Tibial artery (tissue), 4 donors: ENCODE data around the gene LILRB3.

Experiments used
- DNase-seq, 2 donors: peaks; one replicate each; pipeline ENCODE4 v3.0.0-alpha.2; 2019
- H3K27ac ChIP-seq, 2 donors: fragments of 200-600 bp; sonication (generic) in 1 of 2; 1 replicate in 1 of 2; 2 replicates in 1 of 2; pipeline ENCODE4 v1.5.1; 2018 to 2019; ENCODE audit warnings: mild to moderate bottlenecking in 1 of 2
- H3K27me3 ChIP-seq, 2 donors: fragments of 200-600 bp; sonication (generic) in 1 of 2; one replicate each; pipeline versions ENCODE4 v1.5.1 to v1.6.0; 2016 to 2019
- H3K36me3 ChIP-seq, 3 donors: fragments of 200-600 bp; sonication (generic) in 2 of 3; one replicate each; pipeline ENCODE4 v1.5.1; 2016 to 2019; ENCODE audit warnings: mild to moderate bottlenecking in 2 of 3
- H3K4me1 ChIP-seq, 4 donors: fragments of 200-600 bp; sonication (generic) in 2 of 4; 1 replicate in 3 of 4; 2 replicates in 1 of 4; pipeline ENCODE4 v1.5.1; 2016 to 2019
- H3K4me3 ChIP-seq, 2 donors: fragments of 200-600 bp; sonication (generic) in 1 of 2; 1 replicate in 1 of 2; 2 replicates in 1 of 2; pipeline ENCODE4 v1.5.1; 2018 to 2019; ENCODE audit warnings: mild to moderate bottlenecking in 2 of 2
- H3K9me3 ChIP-seq, 3 donors: fragments of 200-600 bp; sonication (generic) in 1 of 3; one replicate each; pipeline ENCODE4 v1.5.1; 2016 to 2019
- intact Hi-C: fragments of 100-400 bp; cut with DNase I; formaldehyde crosslinking; loops from one replicate; pipeline ENCODE4 v1.15.0; 2023; ENCODE audit warnings: low total_unique reads
- TF ChIP-seq, protein P1 (sequence below), 2 experiments: fragments of 200-600 bp in 1 of 2; fragments of 450-650 bp in 1 of 2; IDR thresholded peaks; one replicate each; pipeline ENCODE4 v1.5.1; 2017 to 2019; ENCODE audit warnings: antibody characterized with exemption in 2 of 2, mild to moderate bottlenecking in 1 of 2, moderate library complexity in 1 of 2

Gene LILRB3

DNA sequence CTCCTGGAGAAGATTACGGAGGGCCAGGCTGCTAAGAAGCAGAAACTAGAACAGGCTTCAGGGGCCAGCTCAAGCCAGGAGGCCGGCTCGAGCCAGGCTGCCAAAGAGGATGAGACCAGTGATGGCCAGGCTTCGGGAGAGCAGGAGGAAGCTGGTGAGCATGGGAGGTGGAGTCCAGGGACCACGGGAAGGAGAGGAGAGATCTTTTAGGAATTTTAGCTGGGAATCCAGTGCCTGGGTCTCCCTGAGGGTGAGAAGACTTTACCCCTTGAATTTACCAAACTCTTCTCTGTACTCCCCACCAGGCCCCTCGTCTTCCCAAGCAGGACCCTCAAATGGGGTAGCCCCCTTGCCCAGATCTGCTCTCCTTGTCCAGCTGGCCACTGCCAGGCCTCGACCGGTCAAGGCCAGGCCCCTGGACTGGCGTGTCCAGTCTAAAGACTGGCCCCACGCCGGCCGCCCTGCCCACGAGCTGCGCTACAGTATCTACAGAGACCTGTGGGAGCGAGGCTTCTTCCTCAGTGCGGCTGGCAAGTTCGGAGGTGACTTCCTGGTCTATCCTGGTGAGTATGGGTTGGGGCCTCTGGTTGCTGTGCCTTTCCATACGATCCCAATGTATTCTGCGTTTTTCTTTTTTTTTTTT, 30.9 kb downstream of the LILRB3 start:
- Histone ChIP-seq H3K9me3 (no peaks in the 10 kb centered on the region), H3K4me3 (peak overlapping the region; percentile 71 to 82), H3K27ac (peak overlapping the region; percentile 92 to 97), H3K4me1 (peaks cover 4 to 24% (median 19%) of the 10 kb centered on the region in 4 donors), H3K27me3 (no peaks in the 10 kb centered on the region), H3K36me3 (peaks cover 8 to 32% (median 11%) of the 10 kb centered on the region in 3 donors)
- TF ChIP-seq, protein P1, sequence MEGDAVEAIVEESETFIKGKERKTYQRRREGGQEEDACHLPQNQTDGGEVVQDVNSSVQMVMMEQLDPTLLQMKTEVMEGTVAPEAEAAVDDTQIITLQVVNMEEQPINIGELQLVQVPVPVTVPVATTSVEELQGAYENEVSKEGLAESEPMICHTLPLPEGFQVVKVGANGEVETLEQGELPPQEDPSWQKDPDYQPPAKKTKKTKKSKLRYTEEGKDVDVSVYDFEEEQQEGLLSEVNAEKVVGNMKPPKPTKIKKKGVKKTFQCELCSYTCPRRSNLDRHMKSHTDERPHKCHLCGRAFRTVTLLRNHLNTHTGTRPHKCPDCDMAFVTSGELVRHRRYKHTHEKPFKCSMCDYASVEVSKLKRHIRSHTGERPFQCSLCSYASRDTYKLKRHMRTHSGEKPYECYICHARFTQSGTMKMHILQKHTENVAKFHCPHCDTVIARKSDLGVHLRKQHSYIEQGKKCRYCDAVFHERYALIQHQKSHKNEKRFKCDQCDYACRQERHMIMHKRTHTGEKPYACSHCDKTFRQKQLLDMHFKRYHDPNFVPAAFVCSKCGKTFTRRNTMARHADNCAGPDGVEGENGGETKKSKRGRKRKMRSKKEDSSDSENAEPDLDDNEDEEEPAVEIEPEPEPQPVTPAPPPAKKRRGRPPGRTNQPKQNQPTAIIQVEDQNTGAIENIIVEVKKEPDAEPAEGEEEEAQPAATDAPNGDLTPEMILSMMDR (IDR thresholded peaks at IDR 0.05): no peak
- no peak for DNase-seq
- intact Hi-C loops: no loop called here

DNA sequence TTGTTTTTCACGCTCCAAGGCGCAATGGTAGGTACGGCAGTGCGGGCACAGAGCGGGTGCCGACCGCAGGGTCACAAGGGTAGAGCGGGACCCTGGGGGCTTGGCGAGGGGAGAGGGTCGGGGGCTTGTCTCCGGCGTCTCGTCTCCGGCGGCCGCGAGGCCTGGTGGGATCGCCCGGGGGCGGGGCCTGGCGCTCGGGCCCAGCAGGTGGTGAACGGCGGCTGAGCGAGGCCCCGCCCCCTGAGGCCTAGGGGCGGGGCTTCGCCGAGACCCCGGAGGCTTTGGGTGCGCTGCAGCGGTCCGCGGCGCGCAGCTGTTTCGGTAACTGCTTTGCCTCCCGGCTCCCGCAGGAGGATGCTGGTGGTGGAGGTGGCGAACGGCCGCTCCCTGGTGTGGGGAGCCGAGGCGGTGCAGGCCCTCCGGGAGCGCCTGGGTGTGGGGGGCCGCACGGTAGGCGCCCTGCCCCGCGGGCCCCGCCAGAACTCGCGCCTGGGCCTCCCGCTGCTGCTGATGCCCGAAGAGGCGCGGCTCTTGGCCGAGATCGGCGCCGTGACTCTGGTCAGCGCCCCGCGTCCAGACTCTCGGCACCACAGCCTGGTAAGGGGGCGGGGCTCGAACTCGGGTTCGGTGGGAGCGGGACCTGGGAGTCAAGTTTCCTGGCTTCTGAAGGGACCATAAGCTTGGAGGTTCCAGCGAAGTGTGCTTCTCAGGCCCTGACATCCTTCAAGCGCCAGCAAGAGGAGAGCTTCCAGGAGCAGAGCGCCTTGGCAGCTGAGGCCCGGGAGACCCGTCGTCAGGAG, 31.6 kb downstream of the LILRB3 start, which contains the start of gene TSEN34:
Gene TSEN34, plus strand, starts transcription at position 298 of the 800 bp plus-strand sequence. Its CDS starts 57 bp downstream, at position 355.
- TF ChIP-seq, protein P1 (IDR thresholded peaks at IDR 0.05): no peak
- peaks cover 4 to 24% (median 19%) of the 10 kb centered on the region in 4 donors for H3K4me1 ChIP-seq
- no peaks in the 10 kb centered on the region for H3K27me3 ChIP-seq
- no peaks in the 10 kb centered on the region for H3K9me3 ChIP-seq
- peak within 1 kb of the TSS; percentile 71 to 82 for H3K4me3 ChIP-seq
- peak; percentile 85 to 86 for DNase-seq
- peaks cover 8 to 33% (median 11%) of the 10 kb centered on the region in 3 donors for H3K36me3 ChIP-seq
- intact Hi-C loops: no loop called here
- peak within 1 kb of the TSS; percentile 92 to 97 for H3K27ac ChIP-seq

DNA sequence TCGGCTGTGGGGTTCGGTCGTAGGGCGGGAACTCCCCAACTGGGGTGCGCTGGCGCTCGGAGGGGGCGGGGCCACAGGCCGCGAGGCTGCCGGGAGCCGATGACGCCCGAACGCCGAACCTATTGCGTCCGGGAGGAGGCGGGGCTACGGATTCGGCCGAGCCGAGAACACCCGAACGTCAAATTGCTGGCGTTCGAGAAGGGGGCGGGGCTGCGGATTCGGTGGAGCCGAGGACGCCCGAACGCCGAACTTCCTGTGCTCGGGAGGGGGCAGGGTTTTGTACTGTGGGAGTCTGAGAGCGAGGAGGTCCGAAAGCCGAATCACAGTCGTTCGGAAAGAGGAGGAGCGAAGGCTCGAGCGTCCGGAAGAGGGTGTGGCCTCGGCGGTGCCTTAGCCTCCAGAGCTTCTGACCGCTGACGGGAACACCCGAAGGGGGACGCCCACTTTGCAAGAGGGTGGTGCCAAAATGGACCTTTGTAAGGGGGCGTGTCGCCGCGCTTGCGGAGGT, 32.2 kb downstream of the LILRB3 start:
- peak overlapping the region; percentile 92 to 97 for H3K27ac ChIP-seq
- intact Hi-C loops: no loop called here
- DNase-seq: peak; percentile 99 to 100
- TF ChIP-seq, protein P1 (IDR thresholded peaks at IDR 0.05): no peak
- H3K4me3 ChIP-seq: peak overlapping the region; percentile 71 to 82
- peaks cover 8 to 34% (median 11%) of the 10 kb centered on the region in 3 donors for H3K36me3 ChIP-seq
- H3K9me3 ChIP-seq: no peaks in the 10 kb centered on the region
- no peaks in the 10 kb centered on the region for H3K27me3 ChIP-seq
- H3K4me1 ChIP-seq: peaks cover 4 to 24% (median 19%) of the 10 kb centered on the region in 4 donors

DNA sequence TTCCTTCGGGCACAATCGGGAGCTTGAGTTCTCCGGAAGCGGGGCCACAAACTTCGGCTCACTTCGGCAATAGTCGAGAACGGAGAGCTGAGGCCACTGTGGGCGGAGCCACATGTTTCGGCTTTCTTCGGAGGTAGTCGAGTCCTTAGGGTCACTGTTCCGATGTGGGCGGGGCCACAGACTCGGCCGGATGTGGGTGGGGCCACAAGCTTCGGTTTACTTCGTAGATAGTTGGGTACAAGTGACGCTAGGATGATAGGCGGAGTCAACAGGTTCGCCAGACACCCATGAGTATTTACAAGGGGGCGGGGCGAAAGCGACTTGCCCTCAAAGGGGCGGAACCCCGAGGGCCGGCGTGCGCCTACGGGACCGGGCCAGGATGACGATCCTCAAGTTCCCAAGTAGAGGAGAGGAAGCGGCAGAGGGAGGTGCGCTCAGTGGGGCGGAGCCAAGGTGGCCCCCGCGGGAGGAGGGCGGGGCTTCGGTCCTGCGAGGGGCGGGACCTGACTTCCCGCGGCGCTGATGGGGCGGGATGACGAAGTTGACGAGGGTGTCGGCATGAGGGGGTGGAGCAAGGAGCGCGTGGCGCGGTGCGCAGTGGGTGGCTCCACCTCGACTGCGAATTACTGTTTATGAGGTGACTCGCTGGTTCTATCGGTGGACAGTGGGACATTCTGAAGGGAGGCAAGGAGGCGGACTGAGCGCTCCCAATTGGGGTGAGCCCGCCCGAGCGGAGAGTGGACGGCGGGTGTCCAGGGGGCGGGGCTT, 32.9 kb downstream of the LILRB3 start:
- H3K4me1 ChIP-seq: peaks cover 4 to 24% (median 19%) of the 10 kb centered on the region in 4 donors

More for the DNA sequence above, 32.9 kb downstream of the LILRB3 start:
- H3K4me3 ChIP-seq: peak overlapping the region; percentile 71 to 82
- H3K36me3 ChIP-seq: peaks cover 8 to 33% (median 11%) of the 10 kb centered on the region in 3 donors
- TF ChIP-seq, protein P1 (IDR thresholded peaks at IDR 0.05): peak in 1 of 2 experiments; percentile 16
- H3K9me3 ChIP-seq: no peaks in the 10 kb centered on the region
- intact Hi-C loops: no loop called here
- peak; percentile 100 for DNase-seq
- peak overlapping the region; percentile 92 to 97 for H3K27ac ChIP-seq
- H3K27me3 ChIP-seq: no peaks in the 10 kb centered on the region
